Measurements from ENCODE around the gene KMT2C.

DNA sequence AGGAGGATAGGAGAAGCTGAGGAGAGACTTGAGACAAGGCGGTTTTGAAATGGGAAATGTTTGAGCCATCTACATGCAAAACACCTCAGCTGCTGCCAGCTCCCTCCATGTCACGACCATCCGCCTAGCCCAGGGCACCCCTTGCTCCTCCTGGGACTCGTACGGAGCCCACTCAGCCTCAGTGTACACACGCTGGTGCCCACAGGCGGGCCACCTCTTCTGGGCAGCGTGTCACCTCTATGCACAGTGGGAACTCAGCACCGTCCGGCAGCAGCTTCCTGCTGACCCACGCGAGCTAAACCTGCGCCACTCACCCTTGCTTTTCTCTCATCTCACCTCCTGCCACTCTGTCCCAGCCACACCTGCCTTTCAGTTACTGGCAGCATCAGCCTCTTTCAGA lies 302.0 kb downstream of the KMT2C start:
- no peak for TF ChIP-seq EZH2 (IDR thresholded peaks at IDR 0.05; ENCODE audit: borderline replicate concordance)
- TF ChIP-seq, protein P1, sequence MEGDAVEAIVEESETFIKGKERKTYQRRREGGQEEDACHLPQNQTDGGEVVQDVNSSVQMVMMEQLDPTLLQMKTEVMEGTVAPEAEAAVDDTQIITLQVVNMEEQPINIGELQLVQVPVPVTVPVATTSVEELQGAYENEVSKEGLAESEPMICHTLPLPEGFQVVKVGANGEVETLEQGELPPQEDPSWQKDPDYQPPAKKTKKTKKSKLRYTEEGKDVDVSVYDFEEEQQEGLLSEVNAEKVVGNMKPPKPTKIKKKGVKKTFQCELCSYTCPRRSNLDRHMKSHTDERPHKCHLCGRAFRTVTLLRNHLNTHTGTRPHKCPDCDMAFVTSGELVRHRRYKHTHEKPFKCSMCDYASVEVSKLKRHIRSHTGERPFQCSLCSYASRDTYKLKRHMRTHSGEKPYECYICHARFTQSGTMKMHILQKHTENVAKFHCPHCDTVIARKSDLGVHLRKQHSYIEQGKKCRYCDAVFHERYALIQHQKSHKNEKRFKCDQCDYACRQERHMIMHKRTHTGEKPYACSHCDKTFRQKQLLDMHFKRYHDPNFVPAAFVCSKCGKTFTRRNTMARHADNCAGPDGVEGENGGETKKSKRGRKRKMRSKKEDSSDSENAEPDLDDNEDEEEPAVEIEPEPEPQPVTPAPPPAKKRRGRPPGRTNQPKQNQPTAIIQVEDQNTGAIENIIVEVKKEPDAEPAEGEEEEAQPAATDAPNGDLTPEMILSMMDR (IDR thresholded peaks at IDR 0.05; ENCODE audit: poor library complexity) = no peak
- TF ChIP-seq EZH2phosphoT487 (IDR thresholded peaks at IDR 0.05; ENCODE audit: low read depth, severe bottlenecking, unreplicated experiment) = no peak
